ENCODE measurements around the gene LRRTM1. TPM values are rescaled to one million over a fixed set of nuclear protein-coding genes. Genes with fewer than 3 reads are reported as not detected.

LRRTM1 gene
- polyA plus RNA-seq, 3 donors: 24.0 to 41.7 (median 29.5) TPM

DNA sequence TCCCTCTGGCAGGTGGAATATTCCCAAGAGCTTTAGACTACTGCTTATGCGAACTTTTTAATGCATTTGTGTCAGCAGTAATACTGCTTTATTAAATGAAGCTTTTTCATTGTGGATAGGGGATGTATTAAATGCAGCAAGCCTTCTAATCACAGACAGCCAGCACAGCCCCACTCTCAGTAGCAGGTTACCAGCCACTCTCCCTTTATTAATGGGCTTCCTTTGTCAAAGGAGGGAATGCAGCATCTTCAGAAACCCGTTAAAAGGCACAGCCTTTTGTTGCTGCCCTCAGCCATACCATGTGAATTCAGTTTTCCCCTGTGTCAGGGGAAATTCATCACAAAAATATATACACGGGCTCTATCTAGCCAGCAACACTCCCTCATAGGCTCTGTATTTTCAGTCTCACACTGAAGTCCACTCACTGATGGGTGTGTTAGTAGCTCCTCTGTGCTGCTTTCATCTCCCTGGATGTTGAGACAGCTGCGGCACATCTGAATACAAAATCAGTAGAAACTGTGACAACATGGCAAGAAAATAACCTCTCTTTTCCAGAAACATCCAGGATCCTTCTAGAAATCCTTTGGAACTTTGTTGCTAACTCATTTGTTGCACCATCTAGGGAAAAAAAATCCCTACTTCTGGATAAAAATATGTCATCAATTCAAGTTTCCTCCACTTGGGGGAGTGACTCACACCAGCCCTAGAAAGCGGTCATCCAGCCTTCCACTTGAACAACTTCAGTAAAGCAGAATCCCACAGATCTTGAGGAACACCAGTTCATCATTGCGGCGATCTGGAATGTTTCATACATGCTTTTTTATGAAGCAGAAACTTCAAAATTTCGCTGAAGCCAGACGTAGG is 48.4 kb downstream of the LRRTM1 start:
- DNase-seq: no peak

- no peak for DNase-seq
These were observed 52.1 kb downstream of the LRRTM1 start for GRCh38 chr2:80252294-80252986.

Measured in renal pelvis (tissue), 4 donors.